GM12878 (cell line): ENCODE results near the gene SLCO2B1. TPM values are rescaled to one million over a fixed set of nuclear protein-coding genes. Genes with fewer than 3 reads are reported as not detected.
A peak's percentile ranks its signal among the peaks of the same experiment; 100 is the strongest.

Experiments
- BHLHE40 ChIP-seq, 2 experiments: fragments of 450-650 bp in 1 of 2; IDR thresholded peaks; 2 replicates each; pipeline ENCODE4 v1.6.1; 2011 to 2017; ENCODE audit warnings: low read depth in 2 of 2, borderline replicate concordance in 1 of 2, improper control_type of control experiment in 1 of 2, low read length in 1 of 2, mild to moderate bottlenecking in 1 of 2
- EED ChIP-seq: sonication (generic); IDR thresholded peaks from 2 replicates; pipeline ENCODE4 v1.6.1; 2016; ENCODE audit warnings: antibody characterized with exemption, low read depth
- FOXK2 ChIP-seq: fragments of 450-650 bp; IDR thresholded peaks from 2 replicates; pipeline ENCODE4 v1.6.1; 2017; ENCODE audit warnings: mild to moderate bottlenecking, moderate library complexity
- IKZF1 ChIP-seq: fragments of 450-650 bp; conservative IDR thresholded peaks from 2 replicates; pipeline ENCODE4 v1.6.1; 2017; ENCODE audit warnings: antibody characterized with exemption, mild to moderate bottlenecking
- JUNB ChIP-seq: IDR thresholded peaks from 2 replicates; pipeline ENCODE4 v1.6.1; 2016; ENCODE audit warnings: antibody characterized with exemption, mild to moderate bottlenecking
- LARP7 ChIP-seq: fragments of 450-650 bp; IDR thresholded peaks from 2 replicates; pipeline ENCODE4 v1.6.1; 2017; ENCODE audit warnings: mild to moderate bottlenecking
- MEF2B ChIP-seq: fragments of 450-650 bp; IDR thresholded peaks from 2 replicates; pipeline ENCODE4 v1.6.1; 2018; ENCODE audit warnings: mild to moderate bottlenecking, moderate library complexity; ENCODE audit not compliant: partially characterized antibody, poor library complexity, severe bottlenecking
- NFXL1 ChIP-seq: fragments of 450-650 bp; IDR thresholded peaks from 2 replicates; pipeline ENCODE4 v1.6.1; 2017; ENCODE audit warnings: antibody characterized with exemption, mild to moderate bottlenecking, borderline replicate concordance
- NRF1 ChIP-seq: conservative IDR thresholded peaks from 2 replicates; pipeline ENCODE4 v1.6.1; 2011; ENCODE audit warnings: mild to moderate bottlenecking, low read depth, low read length, improper control_type of control experiment
- PAX5 ChIP-seq: IDR thresholded peaks from 2 replicates; pipeline ENCODE4 v1.6.1; 2011; ENCODE audit warnings: low read depth, low read length, borderline replicate concordance
- REST ChIP-seq: IDR thresholded peaks from 2 replicates; pipeline ENCODE4 v1.6.1; 2012; ENCODE audit warnings: mild to moderate bottlenecking, low read depth, low read length
- SREBF1 ChIP-seq: IDR thresholded peaks from 2 replicates; pipeline ENCODE4 v1.6.1; 2012; ENCODE audit warnings: mild to moderate bottlenecking, low read length
- SUZ12 ChIP-seq: fragments of 200-600 bp; sonication (generic); IDR thresholded peaks from one replicate; pipeline ENCODE4 v1.6.1; 2018; ENCODE audit warnings: antibody characterized with exemption, mild to moderate bottlenecking; ENCODE audit not compliant: unreplicated experiment
- TARDBP ChIP-seq: IDR thresholded peaks from 2 replicates; pipeline ENCODE4 v1.6.1; 2016; ENCODE audit warnings: borderline replicate concordance
- TCF3 ChIP-seq: IDR thresholded peaks from 2 replicates; pipeline ENCODE4 v1.6.1; 2012; ENCODE audit warnings: low read depth, mild to moderate bottlenecking, low read length, borderline replicate concordance; ENCODE audit not compliant: insufficient read depth
- USF2 ChIP-seq: IDR thresholded peaks from 2 replicates; pipeline ENCODE4 v1.6.1; 2011; ENCODE audit warnings: low read depth, low read length, improper control_type of control experiment, borderline replicate concordance
- YY1 ChIP-seq: IDR thresholded peaks from 2 replicates; pipeline ENCODE4 v1.6.1; 2011; ENCODE audit warnings: low read depth, mild to moderate bottlenecking, low read length
- ZBTB33 ChIP-seq: fragments of 450-650 bp; IDR thresholded peaks from 2 replicates; pipeline ENCODE4 v1.6.1; 2017; ENCODE audit warnings: mild to moderate bottlenecking
- ZBTB40 ChIP-seq: fragments of 450-650 bp; IDR thresholded peaks from 2 replicates; pipeline ENCODE4 v1.6.1; 2016; ENCODE audit warnings: mild to moderate bottlenecking, moderate library complexity, borderline replicate concordance
- polyA plus RNA-seq, 11 experiments: library from polyadenylated mRNA; depleted of rRNA in 4 of 11; unstranded in 6 of 11; stranded (reverse) in 5 of 11; fragments of >200 nt; fragmentation: Nextera tagmentation in 4 of 11; fragmentation: Illumina TruSeq in 1 of 11; extraction: Ambion mirVana in 4 of 11; extraction: Trizol in 1 of 11; gene quantifications; 1 replicate in 1 of 11; 2 replicates in 10 of 11; pipeline versions ENCODE4 v1.2.1 to v1.2.3, GENCODE V29; 2011 to 2016; ENCODE audit warnings: inconsistent platforms in 2 of 11, missing spikeins in 2 of 11, low read depth in 1 of 11
- total RNA-seq, 4 experiments: library from RNA; depleted of rRNA in 3 of 4; stranded (reverse); fragments of >200 nt in 3 of 4; fragmentation: Illumina TruSeq in 1 of 4; extraction: Trizol in 1 of 4; gene quantifications; 2 replicates each; pipeline versions ENCODE4 v1.2.1 to v1.2.3, GENCODE V29; 2013 to 2021

The SLCO2B1 gene
- total and polyA plus RNA-seq, 10 of the 15 experiments (the other 5 are each of a cell fraction or from before 2014, with no cell fraction given), result 0.05 to 3.5 (median 0.93) TPM; not detected in 2

GRCh38 chr11:75241036-75241905, 90.4 kb downstream of the SLCO2B1 start (continued):
- no peak for TF ChIP-seq ZBTB40
- no peak for TF ChIP-seq REST
- no peak for TF ChIP-seq SREBF1
- TF ChIP-seq JUNB, result no peak
- TF ChIP-seq ZBTB33, result no peak
- TF ChIP-seq LARP7, result peak; percentile 74; the same call in 1 of the 2 replicates
- TF ChIP-seq PAX5, result peak; percentile 46; the same call in 1 of the 2 replicates
- TF ChIP-seq EED, result no peak
- peak; percentile 65 for TF ChIP-seq IKZF1
- TF ChIP-seq YY1, result peak; percentile 86
- TF ChIP-seq USF2, result no peak
- no peak for TF ChIP-seq FOXK2
- TF ChIP-seq SUZ12, result peak; percentile 29
- no peak for TF ChIP-seq NFXL1
- peak; percentile 45 to 79; a peak in 3 of 4 replicates for TF ChIP-seq BHLHE40 (IDR thresholded peaks at IDR 0.05; ENCODE audit: borderline replicate concordance in 1 of 2, low read depth in 2 of 2, low read length in 1 of 2)
- TF ChIP-seq TCF3, result 0 out of 2 replicates have a peak, but pooled peaks have one; percentile 26
- TF ChIP-seq MEF2B, result no peak
- peak; percentile 42 for TF ChIP-seq NRF1
- no peak for TF ChIP-seq TARDBP
